ENCODE results near the gene CDH6. TPM values are rescaled to one million over a fixed set of nuclear protein-coding genes. Genes with fewer than 3 reads are reported as not detected.

The CDH6 gene
- total RNA-seq, 1 experiment from 2014 or later, result 2.3 TPM

- H3K27ac Mint-ChIP-seq (ENCODE audit: unreplicated experiment), result no peak overlapping the region
- no TSS peak for BruUV-seq (replicated peaks)
- no peaks in the 10 kb centered on the region for H3K36me3 Mint-ChIP-seq (ENCODE audit: insufficient read depth, unreplicated experiment)
- peaks cover 2% of the 10 kb centered on the region for H3K9me3 Mint-ChIP-seq (ENCODE audit: low read depth, unreplicated experiment)
- DNase-seq, result no peak
- intact Hi-C loops (cut with micrococcal nuclease; ENCODE audit: unreplicated experiment), result loop anchor here (5.0 kb wide), 1 partner anchor 165 kb away; no protein-coding TSS in a partner anchor
- CTCF ChIA-PET, result no interaction called here
- H3K4me1 Mint-ChIP-seq (ENCODE audit: low read depth, unreplicated experiment), result no peaks in the 10 kb centered on the region
- TF ChIP-seq CTCF (IDR thresholded peaks at IDR 0.05; ENCODE audit: unreplicated experiment), result no peak
- peaks cover 8% of the 10 kb centered on the region for H3K27me3 Mint-ChIP-seq (ENCODE audit: unreplicated experiment)
- H3K4me3 Mint-ChIP-seq (ENCODE audit: low read depth, unreplicated experiment), result no peak overlapping the region
Observed at GRCh38 chr5:31187591-31187990, 5.9 kb upstream of the CDH6 start.

- Mint-ChIP-seq H3K4me3 (ENCODE audit: low read depth, unreplicated experiment) (no peak overlapping the region), H3K27me3 (ENCODE audit: unreplicated experiment) (peaks cover 43% of the 10 kb centered on the region), H3K9me3 (ENCODE audit: low read depth, unreplicated experiment) (no peaks in the 10 kb centered on the region), H3K36me3 (ENCODE audit: insufficient read depth, unreplicated experiment) (peaks cover 8% of the 10 kb centered on the region), H3K4me1 (ENCODE audit: low read depth, unreplicated experiment) (peaks cover 18% of the 10 kb centered on the region), H3K27ac (ENCODE audit: unreplicated experiment) (no peak overlapping the region)
- TF ChIP-seq CTCF (IDR thresholded peaks at IDR 0.05; ENCODE audit: unreplicated experiment), result no peak
- no TSS peak for BruUV-seq (replicated peaks)
- CTCF ChIA-PET, result interaction anchor here (0.5 kb wide), 1 partner anchor 511 kb away, joined by 4 read pairs; no protein-coding TSS in a partner anchor
- intact Hi-C loops (cut with micrococcal nuclease; ENCODE audit: unreplicated experiment), result no loop called here
- DNase-seq, result no peak
Observed at GRCh38 chr5:31192442-31192841, 1.0 kb upstream of the CDH6 start.

DNA sequence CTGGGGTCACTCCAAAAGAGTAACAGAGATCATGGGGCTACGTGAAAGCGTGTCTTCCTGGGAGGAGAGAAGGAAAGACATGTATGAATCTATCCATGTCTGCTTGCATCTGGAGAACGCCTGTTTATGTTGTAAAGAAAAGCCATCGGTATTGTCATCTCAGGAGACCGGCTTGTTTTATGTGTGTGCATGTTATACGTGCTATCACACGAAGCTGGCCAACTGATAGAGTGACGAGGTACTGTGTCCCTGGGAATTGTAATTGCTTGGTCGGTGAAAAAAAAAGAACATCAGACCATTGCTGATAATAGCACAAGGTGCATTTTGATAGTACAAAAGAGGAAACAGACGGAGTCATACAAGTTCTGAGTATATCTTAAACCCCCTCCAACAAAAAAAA lies 370 bp upstream of the CDH6 start:
- Mint-ChIP-seq H3K9me3 (ENCODE audit: low read depth, unreplicated experiment) (no peaks in the 10 kb centered on the region), H3K36me3 (ENCODE audit: insufficient read depth, unreplicated experiment) (peaks cover 8% of the 10 kb centered on the region), H3K27ac (ENCODE audit: unreplicated experiment) (peak overlapping the region; percentile 46), H3K4me3 (ENCODE audit: low read depth, unreplicated experiment) (peak overlapping the region; percentile 63), H3K27me3 (ENCODE audit: unreplicated experiment) (peaks cover 43% of the 10 kb centered on the region), H3K4me1 (ENCODE audit: low read depth, unreplicated experiment) (peaks cover 18% of the 10 kb centered on the region)
- intact Hi-C loops (cut with micrococcal nuclease; ENCODE audit: unreplicated experiment), result no loop called here
- CTCF ChIA-PET, result no interaction called here
- TF ChIP-seq CTCF (IDR thresholded peaks at IDR 0.05; ENCODE audit: unreplicated experiment), result no peak
- no TSS peak for BruUV-seq (replicated peaks)
- no peak for DNase-seq

DNA sequence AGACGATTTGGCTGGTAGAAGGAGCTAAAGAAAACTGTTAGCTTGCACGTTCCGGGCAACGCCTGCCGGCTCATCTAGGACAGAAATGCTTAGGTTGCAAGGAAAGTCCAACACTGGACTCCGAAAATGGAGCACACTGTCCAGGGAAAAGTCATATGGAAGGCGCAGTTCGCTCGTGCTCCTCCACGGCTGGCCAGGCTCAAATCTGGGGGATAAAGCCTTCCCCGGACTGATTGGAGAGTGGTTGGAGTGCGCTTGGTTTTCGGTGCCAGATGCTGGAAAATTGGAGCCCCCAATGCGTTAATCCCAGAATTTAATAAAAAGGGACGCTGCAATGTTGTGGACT lies 955 bp downstream of the CDH6 start:
- Mint-ChIP-seq H3K36me3 (ENCODE audit: insufficient read depth, unreplicated experiment) (peaks cover 8% of the 10 kb centered on the region), H3K4me3 (ENCODE audit: low read depth, unreplicated experiment) (peak overlapping the region; percentile 63), H3K4me1 (ENCODE audit: low read depth, unreplicated experiment) (peaks cover 18% of the 10 kb centered on the region), H3K27me3 (ENCODE audit: unreplicated experiment) (peaks cover 43% of the 10 kb centered on the region), H3K27ac (ENCODE audit: unreplicated experiment) (no peak overlapping the region), H3K9me3 (ENCODE audit: low read depth, unreplicated experiment) (no peaks in the 10 kb centered on the region)
- no TSS peak for BruUV-seq (replicated peaks)
- CTCF ChIA-PET, result no interaction called here
- DNase-seq, result no peak
- no peak for TF ChIP-seq CTCF (IDR thresholded peaks at IDR 0.05; ENCODE audit: unreplicated experiment)
- intact Hi-C loops (cut with micrococcal nuclease; ENCODE audit: unreplicated experiment), result no loop called here
